ENCODE measurements around the gene RFTN1. TPM values are rescaled to one million over a fixed set of nuclear protein-coding genes. Genes with fewer than 3 reads are reported as not detected.

Gene RFTN1
- total RNA-seq, 4 donors from 2014 or later: 32.0 to 187 (median 47.6) TPM

DNA sequence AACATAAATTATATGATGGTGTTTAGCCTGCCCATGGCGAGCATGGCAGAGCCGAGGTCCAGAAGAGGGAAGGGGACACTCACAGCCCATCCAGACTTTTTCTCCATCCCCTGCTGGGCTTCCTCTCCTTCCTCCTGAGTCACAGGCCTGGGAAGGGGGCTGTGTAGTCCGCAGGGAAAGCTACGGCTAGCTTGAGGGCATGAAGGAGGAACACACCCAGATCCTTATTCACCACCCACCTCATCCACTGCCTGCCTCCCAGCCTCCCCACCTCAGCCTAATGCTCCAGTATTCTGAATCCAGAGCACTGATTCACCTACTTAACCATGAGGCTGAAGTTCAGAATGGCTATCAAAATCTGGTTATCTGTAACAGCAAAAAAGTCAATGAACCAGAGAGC, 150.7 kb downstream of the RFTN1 start:
- no peak overlapping the region for H3K4me3 ChIP-seq
- DNase-seq: no peak
- no peaks in the 10 kb centered on the region for H3K36me3 ChIP-seq
- intact Hi-C loops (cut with DNase I; ENCODE audit: low total_unique reads): no loop called here
- no peak overlapping the region for H3K27ac ChIP-seq
- H3K27me3 ChIP-seq: no peaks in the 10 kb centered on the region
- TF ChIP-seq POLR2A (IDR thresholded peaks at IDR 0.05): no peak
- TF ChIP-seq, protein P1, sequence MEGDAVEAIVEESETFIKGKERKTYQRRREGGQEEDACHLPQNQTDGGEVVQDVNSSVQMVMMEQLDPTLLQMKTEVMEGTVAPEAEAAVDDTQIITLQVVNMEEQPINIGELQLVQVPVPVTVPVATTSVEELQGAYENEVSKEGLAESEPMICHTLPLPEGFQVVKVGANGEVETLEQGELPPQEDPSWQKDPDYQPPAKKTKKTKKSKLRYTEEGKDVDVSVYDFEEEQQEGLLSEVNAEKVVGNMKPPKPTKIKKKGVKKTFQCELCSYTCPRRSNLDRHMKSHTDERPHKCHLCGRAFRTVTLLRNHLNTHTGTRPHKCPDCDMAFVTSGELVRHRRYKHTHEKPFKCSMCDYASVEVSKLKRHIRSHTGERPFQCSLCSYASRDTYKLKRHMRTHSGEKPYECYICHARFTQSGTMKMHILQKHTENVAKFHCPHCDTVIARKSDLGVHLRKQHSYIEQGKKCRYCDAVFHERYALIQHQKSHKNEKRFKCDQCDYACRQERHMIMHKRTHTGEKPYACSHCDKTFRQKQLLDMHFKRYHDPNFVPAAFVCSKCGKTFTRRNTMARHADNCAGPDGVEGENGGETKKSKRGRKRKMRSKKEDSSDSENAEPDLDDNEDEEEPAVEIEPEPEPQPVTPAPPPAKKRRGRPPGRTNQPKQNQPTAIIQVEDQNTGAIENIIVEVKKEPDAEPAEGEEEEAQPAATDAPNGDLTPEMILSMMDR (IDR thresholded peaks at IDR 0.05): no peak
- no peaks in the 10 kb centered on the region for H3K9me3 ChIP-seq
- H3K4me1 ChIP-seq: peaks cover 0 to 8% of the 10 kb centered on the region in 2 donors

DNA sequence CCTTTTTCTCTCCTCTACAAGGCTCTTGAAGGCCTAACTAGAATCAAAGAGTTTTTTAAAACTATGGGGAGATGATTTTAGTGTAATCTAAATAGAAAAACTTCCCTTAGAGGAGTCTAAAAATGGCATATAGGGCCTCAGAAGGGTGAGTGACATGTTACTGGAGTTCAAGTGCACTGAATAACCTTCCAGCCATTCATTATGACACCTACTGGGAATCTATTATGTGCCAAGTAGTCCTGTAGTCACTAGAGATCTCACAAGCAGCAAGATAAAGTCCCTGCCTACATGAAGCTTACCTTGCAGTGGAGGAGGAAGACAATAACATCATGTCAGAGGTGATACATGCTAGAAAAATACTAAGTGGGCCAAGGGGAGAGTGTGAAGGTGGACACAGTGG, 152.4 kb downstream of the RFTN1 start:
- intact Hi-C loops (cut with DNase I; ENCODE audit: low total_unique reads): no loop called here
- Histone ChIP-seq H3K36me3 (no peaks in the 10 kb centered on the region), H3K9me3 (no peaks in the 10 kb centered on the region), H3K27ac (no peak overlapping the region), H3K4me1 (no peaks in the 10 kb centered on the region), H3K4me3 (no peak overlapping the region), H3K27me3 (no peaks in the 10 kb centered on the region)
- DNase-seq: no peak
- TF ChIP-seq, protein P1 (IDR thresholded peaks at IDR 0.05): no peak
- no peak for TF ChIP-seq POLR2A (IDR thresholded peaks at IDR 0.05)

DNA sequence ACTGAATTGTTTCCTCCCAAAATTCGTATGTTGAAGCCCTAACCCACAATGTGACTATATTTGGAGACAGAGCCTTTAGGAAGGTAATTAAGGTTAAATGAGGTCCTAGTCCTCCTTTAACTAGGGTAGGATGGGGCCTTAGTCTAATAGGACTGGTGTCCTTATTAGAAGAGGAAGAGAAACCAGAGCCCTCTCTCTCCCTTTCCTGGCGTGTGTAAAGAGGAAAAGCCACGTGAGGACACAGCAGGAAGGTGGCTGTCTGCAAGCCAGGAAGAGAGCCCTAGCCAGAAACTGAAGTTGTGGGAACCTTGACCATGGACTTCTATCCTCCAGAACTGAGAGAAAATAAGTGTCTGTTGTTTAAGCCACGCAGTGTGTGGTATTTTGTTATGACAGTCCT, 154.2 kb downstream of the RFTN1 start:
- Histone ChIP-seq H3K4me1 (no peaks in the 10 kb centered on the region), H3K27ac (peak overlapping the region in 1 of 2 donors; percentile 62), H3K27me3 (no peaks in the 10 kb centered on the region), H3K9me3 (no peaks in the 10 kb centered on the region), H3K36me3 (no peaks in the 10 kb centered on the region), H3K4me3 (no peak overlapping the region)
- no peak for DNase-seq
- no peak for TF ChIP-seq POLR2A (IDR thresholded peaks at IDR 0.05)
- TF ChIP-seq, protein P1 (IDR thresholded peaks at IDR 0.05): no peak
- intact Hi-C loops (cut with DNase I; ENCODE audit: low total_unique reads): no loop called here

DNA sequence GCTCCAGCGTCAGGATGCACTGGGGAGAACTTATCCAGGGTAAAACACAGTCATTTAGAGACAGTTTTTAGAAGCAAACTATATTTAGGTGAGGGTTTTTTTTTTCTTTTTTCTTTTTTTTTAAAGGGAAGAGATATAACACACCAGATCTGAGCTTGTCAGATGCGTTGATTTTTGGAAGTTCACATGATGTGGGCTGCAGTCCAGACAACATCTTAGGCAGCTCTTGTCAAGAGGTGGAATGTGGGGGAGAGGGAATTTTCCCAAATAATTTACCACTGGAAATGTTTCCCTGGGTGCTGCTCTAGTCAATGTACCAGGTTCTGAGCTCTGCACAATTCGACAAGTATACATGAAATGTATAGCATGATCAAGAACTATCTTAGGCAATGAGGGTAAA, 155.2 kb downstream of the RFTN1 start:
- H3K27ac ChIP-seq: peak overlapping the region; percentile 31 to 62
- TF ChIP-seq, protein P1 (IDR thresholded peaks at IDR 0.05): no peak
- TF ChIP-seq POLR2A (IDR thresholded peaks at IDR 0.05): no peak
- no peaks in the 10 kb centered on the region for H3K36me3 ChIP-seq
- no peak overlapping the region for H3K4me3 ChIP-seq
- no peaks in the 10 kb centered on the region for H3K9me3 ChIP-seq
- no peaks in the 10 kb centered on the region for H3K4me1 ChIP-seq
- H3K27me3 ChIP-seq: no peaks in the 10 kb centered on the region
- intact Hi-C loops (cut with DNase I; ENCODE audit: low total_unique reads): no loop called here
- peak; percentile 42 to 67 for DNase-seq

DNA sequence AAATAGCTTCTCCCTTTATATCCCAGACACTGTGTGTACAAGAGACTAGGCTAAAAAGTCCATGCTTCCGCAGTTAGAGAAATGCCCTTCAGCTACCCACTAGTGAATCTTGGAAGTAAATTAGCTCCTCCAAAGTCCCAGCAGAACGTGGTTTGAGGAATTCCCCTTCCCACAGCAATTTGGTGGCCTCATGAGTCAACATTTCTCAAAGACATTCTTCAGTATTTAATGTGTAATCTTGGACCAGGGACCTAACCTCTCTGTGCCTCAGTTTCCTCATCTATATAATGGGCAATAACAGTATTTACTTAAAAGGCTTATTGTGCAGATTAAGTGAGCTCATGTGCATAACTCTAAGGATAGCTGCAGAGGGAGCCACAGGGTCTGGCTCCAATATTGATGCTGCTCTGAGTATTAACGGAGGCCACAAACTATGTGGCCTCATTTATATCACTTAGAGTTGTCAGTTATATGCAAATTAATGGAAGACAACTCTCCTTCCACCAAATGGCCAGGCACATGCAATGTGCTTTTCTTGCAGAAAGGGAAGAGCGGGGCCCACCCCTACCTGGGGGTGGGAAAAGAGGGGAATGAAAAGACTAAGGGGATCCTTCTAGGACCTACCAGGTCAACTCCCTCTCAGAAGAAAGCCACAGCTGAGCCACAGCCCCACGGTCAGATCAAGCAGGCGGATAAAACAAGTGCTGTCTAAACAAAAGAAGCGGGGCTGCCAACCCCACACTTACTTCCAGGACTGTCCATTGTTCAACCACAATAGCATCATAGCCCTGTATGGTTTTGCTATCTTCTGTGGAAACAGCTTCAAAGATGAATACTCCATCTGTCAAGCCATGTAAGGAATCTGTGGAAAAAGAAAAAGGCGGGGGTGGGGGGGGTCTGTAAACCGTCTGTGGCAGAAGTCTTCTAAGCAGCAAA, 156.0 kb downstream of the RFTN1 start:
- intact Hi-C loops (cut with DNase I; ENCODE audit: low total_unique reads): no loop called here
- TF ChIP-seq POLR2A (IDR thresholded peaks at IDR 0.05): no peak
- TF ChIP-seq, protein P1 (IDR thresholded peaks at IDR 0.05): no peak
- no peaks in the 10 kb centered on the region for H3K36me3 ChIP-seq
- no peak overlapping the region for H3K4me3 ChIP-seq
- H3K27ac ChIP-seq: peak overlapping the region; percentile 31 to 62
- H3K4me1 ChIP-seq: no peaks in the 10 kb centered on the region
- no peak for DNase-seq
- H3K27me3 ChIP-seq: no peaks in the 10 kb centered on the region
- H3K9me3 ChIP-seq: no peaks in the 10 kb centered on the region

Data from uterus (tissue), 4 donors.